Esophagus muscularis mucosa (tissue), 4 donors: ENCODE measurements around the gene FNTB. TPM values are rescaled to one million over a fixed set of nuclear protein-coding genes. Genes with fewer than 3 reads are reported as not detected.

Experiments
- DNase-seq: peaks from one replicate; pipeline ENCODE4 v3.0.0-alpha.2; 2017; ENCODE audit errors: extremely low spot score
- H3K27ac ChIP-seq, 4 donors: fragments of 200-600 bp; sonication (generic); replicated peaks in 1 of 4; 1 replicate in 3 of 4; 2 replicates in 1 of 4; pipeline ENCODE4 v1.5.1; 2016 to 2019; ENCODE audit warnings: mild to moderate bottlenecking in 1 of 4
- H3K27me3 ChIP-seq, 4 donors: fragments of 200-600 bp; sonication (generic); one replicate each; pipeline versions ENCODE4 v1.5.1 to v1.6.0; 2016 to 2019
- H3K36me3 ChIP-seq, 4 donors: fragments of 200-600 bp; sonication (generic); one replicate each; pipeline ENCODE4 v1.5.1; 2016 to 2019
- H3K4me1 ChIP-seq, 4 donors: fragments of 200-600 bp; sonication (generic); one replicate each; pipeline ENCODE4 v1.5.1; 2016 to 2019
- H3K4me3 ChIP-seq, 4 donors: fragments of 200-600 bp; sonication (generic); 1 replicate in 2 of 4; 2 replicates in 2 of 4; pipeline ENCODE4 v1.5.1; 2016 to 2019; ENCODE audit warnings: mild to moderate bottlenecking in 4 of 4, moderate library complexity in 1 of 4
- H3K9me3 ChIP-seq, 4 donors: fragments of 200-600 bp; sonication (generic); 1 replicate in 3 of 4; 2 replicates in 1 of 4; pipeline ENCODE4 v1.5.1; 2016 to 2019
- CTCF ChIP-seq, 3 experiments: fragments of 200-600 bp in 2 of 3; fragments of 450-650 bp in 1 of 3; sonication (generic) in 2 of 3; IDR thresholded peaks; one replicate each; pipeline ENCODE4 v1.5.1; 2017 to 2019; ENCODE audit warnings: antibody characterized with exemption in 3 of 3, mild to moderate bottlenecking in 2 of 3, moderate library complexity in 1 of 3
- EP300 ChIP-seq: sonication (generic); formaldehyde crosslinking; IDR thresholded peaks from one replicate; pipeline ENCODE4 v1.6.1; 2017; ENCODE audit warnings: antibody characterized with exemption
- POLR2A ChIP-seq: fragments of 450-650 bp; IDR thresholded peaks from one replicate; pipeline ENCODE4 v1.6.1; 2017; ENCODE audit warnings: antibody characterized with exemption, moderate library complexity, mild to moderate bottlenecking, low read depth
- POLR2AphosphoS5 ChIP-seq, 2 donors: sonication (generic); formaldehyde crosslinking; IDR thresholded peaks; one replicate each; pipeline ENCODE4 v1.6.1; 2017; ENCODE audit warnings: antibody characterized with exemption in 2 of 2
- WGBS: methylation state at CpG from one replicate; pipeline ENCODE4 v1.1.5; 2018; 5-methylcytosine and 5-hydroxymethylcytosine counted together
- intact Hi-C: fragments of 100-400 bp; cut with DNase I; formaldehyde crosslinking; loops from one replicate; pipeline ENCODE4 v1.15.1; 2023
- total RNA-seq, 4 donors: library from RNA; depleted of rRNA; stranded (reverse); fragments of >200 nt; gene quantifications; one replicate each; pipeline versions ENCODE4 v1.1.0 to v1.2.1, GENCODE V29; 2016

The FNTB gene
- total RNA-seq, 4 donors from 2014 or later: 10.3 to 20.7 (median 15.5) TPM

GRCh38 chr14:64995291-64995690, 8.6 kb downstream of the FNTB start:
- Histone ChIP-seq H3K27ac (no peak overlapping the region), H3K4me1 (peaks cover 0 to 14% (median 6%) of the 10 kb centered on the region in 4 donors), H3K36me3 (peaks cover 0 to 4% (median 0%) of the 10 kb centered on the region in 4 donors), H3K27me3 (no peaks in the 10 kb centered on the region), H3K9me3 (no peaks in the 10 kb centered on the region), H3K4me3 (no peak overlapping the region)
- DNase-seq: no peak
- no peak for TF ChIP-seq POLR2AphosphoS5 (IDR thresholded peaks at IDR 0.05)
- TF ChIP-seq POLR2A: no peak
- TF ChIP-seq EP300: no peak
- no peak for TF ChIP-seq CTCF (IDR thresholded peaks at IDR 0.05)
- WGBS: 95% methylated on average over 3 of the region's 3 CpGs
- intact Hi-C loops: no loop called here

GRCh38 chr14:64997108-64997794, 10.6 kb downstream of the FNTB start:
- Histone ChIP-seq H3K36me3 (peaks cover 0 to 4% (median 0%) of the 10 kb centered on the region in 4 donors), H3K27me3 (no peaks in the 10 kb centered on the region), H3K4me1 (peaks cover 0 to 28% (median 19%) of the 10 kb centered on the region in 4 donors), H3K9me3 (no peaks in the 10 kb centered on the region), H3K27ac (no peak overlapping the region), H3K4me3 (no peak overlapping the region)
- no peak for DNase-seq
- WGBS: 95% methylated on average over 7 of the region's 7 CpGs
- no peak for TF ChIP-seq EP300
- no peak for TF ChIP-seq POLR2A
- TF ChIP-seq POLR2AphosphoS5 (IDR thresholded peaks at IDR 0.05): no peak
- no peak for TF ChIP-seq CTCF (IDR thresholded peaks at IDR 0.05)
- intact Hi-C loops: no loop called here

- Histone ChIP-seq H3K4me1 (peaks cover 0 to 28% (median 19%) of the 10 kb centered on the region in 4 donors), H3K27me3 (no peaks in the 10 kb centered on the region), H3K9me3 (no peaks in the 10 kb centered on the region), H3K27ac (no peak overlapping the region), H3K4me3 (no peak overlapping the region), H3K36me3 (no peaks in the 10 kb centered on the region)
- TF ChIP-seq EP300: no peak
- no peak for TF ChIP-seq CTCF (IDR thresholded peaks at IDR 0.05)
- no peak for TF ChIP-seq POLR2AphosphoS5 (IDR thresholded peaks at IDR 0.05)
- TF ChIP-seq POLR2A: no peak
- intact Hi-C loops: no loop called here
- DNase-seq: no peak
Measured at GRCh38 chr14:64998455-64998931, 11.8 kb downstream of the FNTB start.

- peaks cover 0 to 10% (median 0%) of the 10 kb centered on the region in 4 donors for H3K36me3 ChIP-seq
- no peaks in the 10 kb centered on the region for H3K9me3 ChIP-seq
- TF ChIP-seq POLR2A: no peak
- TF ChIP-seq CTCF (IDR thresholded peaks at IDR 0.05): no peak
- TF ChIP-seq POLR2AphosphoS5 (IDR thresholded peaks at IDR 0.05): no peak
- no peak for TF ChIP-seq EP300
- no peaks in the 10 kb centered on the region for H3K27me3 ChIP-seq
- intact Hi-C loops: no loop called here
- H3K27ac ChIP-seq: peak overlapping the region in 2 of 4 donors; percentile 32 to 41
- 66% methylated on average over 6 of the region's 6 CpGs for WGBS
- peaks cover 0 to 28% (median 19%) of the 10 kb centered on the region in 4 donors for H3K4me1 ChIP-seq
- H3K4me3 ChIP-seq: no peak overlapping the region
- DNase-seq: no peak
Measured at GRCh38 chr14:65000898-65001591, 14.3 kb downstream of the FNTB start.
